NCI-H2081 treated with DMSO at 0.1 percent for 48 hours (cell line): ENCODE data around the gene SCN5A.
"Not testable (repeated sequence)": the region's sequence is repeated elsewhere in the genome, so short reads cannot be mapped to it uniquely, and the experiment has no call there.

Experiments
- DNase-seq: peaks from one replicate; lab custom pipeline; 2025; lab: John Stamatoyannopoulos, UW

The SCN5A gene

DNA sequence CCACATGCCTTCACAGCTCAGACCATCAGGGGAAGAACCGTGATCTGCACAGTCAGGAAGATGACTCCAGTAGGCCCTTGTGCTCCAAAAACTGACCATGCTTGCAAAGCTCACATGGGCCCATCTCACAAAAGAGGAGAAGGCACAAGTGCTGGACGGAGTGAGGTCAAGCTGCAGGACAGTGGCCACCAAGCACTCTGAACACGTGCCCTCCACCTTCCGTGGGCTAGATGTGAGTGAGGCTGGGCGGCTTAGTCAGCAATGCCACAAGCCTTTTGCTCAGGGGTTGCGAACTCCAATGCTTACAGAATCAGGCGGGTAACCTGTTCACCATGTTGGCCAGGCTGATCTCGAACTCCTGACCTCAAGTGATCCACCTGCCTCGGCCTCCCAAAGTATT is 70.9 kb downstream of the SCN5A start:
- no peak for DNase-seq

DNA sequence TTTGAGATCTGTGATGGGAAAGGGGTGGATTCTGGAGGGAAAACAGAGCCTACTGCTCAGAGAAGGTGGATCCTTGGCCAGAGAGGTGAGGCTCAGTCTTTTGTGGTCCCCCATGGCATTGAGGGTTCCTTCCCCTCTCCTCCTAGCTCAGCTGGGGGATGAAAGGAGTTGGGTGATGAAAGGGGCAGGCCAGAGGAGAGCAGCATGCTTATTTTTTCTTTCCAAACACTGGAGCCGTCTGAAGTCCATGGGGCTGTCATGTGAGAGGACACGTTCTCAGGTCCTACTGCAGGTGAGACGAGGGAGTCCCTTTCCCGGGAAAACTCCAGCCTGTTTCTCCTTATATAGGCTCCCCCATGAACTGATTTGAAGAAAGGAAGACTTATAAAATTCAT is 71.4 kb downstream of the SCN5A start:
- no peak for DNase-seq

DNA sequence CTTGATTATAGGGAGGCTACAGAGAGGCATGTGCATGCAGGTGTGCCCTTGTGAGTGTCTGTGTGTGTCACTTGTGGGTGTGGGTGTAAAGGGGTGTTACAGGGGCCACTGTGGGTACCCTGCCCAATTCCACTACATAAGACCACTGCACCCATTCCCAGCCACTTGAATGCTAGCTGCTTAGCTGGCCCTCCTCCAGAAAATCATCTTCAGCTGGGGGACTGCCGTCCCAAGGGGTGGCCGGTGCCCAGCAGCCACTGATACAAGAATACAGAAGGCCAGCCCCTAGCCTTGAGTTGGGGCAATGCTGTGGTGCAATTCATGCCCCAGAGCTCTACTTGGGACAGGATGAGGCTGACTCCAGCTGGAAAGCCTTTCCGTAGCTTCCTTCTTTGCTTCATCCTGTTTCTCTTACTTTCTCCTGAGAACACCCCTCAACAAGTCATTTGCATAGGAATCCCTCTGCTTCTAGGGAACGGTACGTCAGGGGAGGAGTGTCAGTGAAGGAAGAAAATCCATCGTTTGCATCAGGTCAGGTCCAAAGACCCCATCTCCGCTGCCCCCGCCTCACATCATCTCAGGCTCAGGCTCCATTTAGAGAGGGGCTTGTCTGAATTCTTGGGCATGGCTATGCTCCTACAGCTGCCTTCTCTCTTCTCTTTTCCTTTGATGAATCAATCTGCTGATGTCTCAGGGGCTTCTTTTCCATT is 72.0 kb downstream of the SCN5A start:
- DNase-seq = no peak

DNA sequence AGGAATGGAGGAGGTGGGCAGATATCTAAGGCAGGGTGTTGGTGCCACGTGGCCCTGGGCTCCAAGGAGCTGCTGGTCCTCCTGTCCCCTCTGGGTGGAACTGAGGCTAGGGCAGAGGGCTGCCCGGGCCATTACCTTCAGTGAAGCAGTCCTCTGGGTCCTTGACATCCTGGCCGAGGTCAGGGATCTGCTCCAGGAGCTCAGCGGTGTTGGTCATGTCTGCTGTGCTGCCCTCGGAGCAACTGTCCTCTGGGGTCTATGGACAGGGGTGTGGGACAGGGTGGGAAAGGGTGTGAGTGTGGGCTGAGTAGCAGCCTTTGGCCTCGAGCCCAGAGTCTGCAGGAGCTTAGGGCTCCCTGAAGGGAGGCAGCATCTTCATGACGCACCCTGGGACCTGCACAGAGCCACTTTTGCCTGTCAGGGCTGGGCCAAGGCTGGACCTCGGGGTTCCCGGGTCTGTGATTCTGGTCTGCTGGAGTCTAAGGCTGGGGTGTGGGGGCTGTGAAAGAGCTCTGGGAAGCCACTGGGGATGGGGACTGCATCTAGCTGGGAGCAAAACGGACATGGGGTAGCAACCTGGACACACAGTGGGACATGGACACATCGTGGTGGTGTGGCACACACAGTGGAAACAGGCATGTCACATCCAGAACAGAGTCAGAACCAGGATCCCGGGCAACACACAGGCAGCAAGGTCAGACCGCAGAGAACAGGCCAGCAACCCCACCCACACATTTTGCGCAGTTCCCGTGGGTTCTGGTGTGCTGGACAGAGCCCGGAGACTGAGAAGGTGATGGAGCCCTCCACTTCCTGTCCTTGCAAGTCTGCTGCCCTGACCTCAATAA is 72.7 kb downstream of the SCN5A start:
- DNase-seq = no peak

DNA sequence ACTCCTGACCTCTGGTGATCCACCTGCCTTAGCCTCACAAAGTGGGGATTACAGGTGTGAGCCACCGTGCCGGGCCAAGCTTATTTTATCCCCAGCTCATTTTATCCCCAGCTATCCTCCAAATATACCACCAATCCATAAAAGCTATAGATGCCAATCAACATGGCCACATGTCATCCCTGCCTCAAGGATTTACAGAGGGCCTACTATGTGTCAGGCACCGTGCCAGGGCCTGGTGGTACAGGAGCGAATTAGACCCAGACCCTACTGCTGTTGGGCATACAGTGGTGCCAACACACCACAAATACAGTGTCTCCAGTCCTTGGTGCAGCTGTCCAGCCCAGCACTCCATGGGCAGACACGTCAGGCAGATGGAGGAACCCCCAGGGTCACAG is 73.4 kb downstream of the SCN5A start:
- DNase-seq = no peak

DNA sequence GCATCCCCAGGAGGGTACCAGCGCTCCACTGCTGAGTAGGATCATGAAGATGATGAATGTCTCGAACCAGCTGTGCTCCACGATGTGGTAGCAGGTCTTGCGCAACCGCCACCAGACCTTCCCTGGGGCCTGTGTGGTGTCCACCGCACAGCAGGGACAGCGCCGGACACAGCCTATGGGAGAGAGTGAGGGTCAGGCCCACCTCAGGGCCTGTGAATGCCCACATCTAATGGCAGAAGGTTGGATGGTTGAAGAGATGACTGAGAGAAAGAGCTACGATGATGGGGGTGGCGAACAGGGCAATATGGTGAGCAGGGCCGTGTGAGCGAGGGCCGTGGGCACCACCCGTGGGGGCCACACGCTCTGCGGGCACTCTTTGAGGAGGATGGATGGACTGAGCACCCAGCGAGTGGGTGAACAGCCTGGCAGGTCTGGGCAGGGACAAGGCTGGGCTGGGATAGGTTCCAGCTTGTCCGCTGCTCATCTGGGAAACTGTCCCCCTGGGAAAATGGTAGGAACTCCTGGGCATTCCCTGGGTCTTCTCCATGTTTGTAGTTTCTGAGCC is 74.1 kb downstream of the SCN5A start:
- DNase-seq = no peak

DNA sequence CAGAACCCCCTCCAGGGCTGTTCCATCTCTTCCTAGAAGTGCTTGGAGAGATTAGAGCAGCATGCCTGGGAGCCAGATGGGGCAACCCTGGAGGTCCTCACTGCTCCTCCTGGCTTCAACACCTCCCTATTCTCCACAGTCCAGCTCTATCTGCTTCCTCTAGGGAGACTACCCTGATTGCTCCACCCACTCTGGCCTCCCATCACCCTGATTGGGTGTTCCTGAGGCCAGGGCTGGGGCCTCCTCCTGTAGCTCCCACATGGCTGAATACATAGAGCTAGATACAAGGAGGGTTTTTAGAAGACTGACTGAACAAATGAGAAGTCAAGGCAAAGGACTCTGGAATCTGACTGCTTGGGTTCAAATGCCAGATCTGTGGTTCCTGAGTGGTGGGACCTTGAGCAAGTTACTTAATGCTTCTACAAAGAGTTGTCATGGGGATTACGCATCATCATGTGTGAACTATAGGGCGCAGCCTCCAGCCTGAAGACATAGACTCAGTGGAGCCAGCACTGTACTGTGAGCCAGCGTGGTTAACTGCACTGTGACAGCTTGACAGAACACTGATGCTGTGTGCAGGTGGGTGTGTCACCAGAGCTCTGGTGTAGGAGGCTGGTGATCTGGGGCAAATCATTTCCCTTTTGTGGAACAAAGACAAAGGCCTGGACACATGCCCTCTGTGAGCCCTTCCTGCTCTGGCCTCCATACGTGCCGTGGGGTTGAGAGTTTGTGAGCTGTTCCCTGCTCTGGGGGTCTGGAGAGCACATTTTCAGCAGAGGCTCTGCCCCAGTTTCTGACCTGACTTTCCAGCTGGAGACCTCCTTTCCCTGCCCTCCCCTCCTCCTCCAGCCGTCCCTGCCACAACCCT is 74.8 kb downstream of the SCN5A start:
- DNase-seq = no peak

DNA sequence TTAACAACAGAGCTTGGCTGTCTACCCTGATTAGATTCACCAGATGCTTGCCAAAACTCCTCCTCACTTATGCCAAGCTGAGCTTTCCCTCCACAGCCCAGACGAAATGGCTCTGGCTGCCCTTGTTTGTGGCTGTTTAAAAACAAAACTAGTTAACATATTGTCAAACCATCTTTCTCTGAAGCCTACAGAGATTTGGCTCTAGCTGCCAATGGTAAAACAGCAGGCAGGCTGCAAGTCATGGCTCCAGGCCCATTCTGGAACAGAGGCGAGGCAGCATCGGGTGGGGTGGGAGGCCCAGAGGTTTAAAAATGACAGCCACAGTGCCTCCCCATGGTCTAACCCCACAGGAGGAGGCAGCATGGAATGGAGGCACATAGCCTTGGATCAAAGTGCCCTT is 75.9 kb downstream of the SCN5A start:
- DNase-seq = no peak

DNA sequence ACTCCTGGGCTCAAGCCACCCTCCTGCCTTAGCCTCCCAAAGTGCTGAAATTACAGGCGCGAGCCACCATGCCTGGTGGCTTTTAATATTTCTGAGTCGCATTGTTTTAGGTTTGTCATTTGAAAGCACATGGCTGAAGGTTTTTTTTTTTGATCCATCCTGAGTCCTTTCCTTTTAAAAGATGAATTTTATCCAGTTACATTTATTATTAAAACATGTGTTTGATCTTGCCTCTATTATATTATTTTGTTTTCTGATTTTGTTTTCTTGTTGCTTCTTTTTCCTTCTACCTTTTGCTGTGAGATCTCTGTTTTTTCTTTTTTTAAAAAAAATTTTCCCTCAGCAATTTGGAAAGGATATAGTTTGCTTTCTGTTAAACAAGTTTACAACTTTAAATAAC is 76.4 kb downstream of the SCN5A start:
- no peak for DNase-seq

DNA sequence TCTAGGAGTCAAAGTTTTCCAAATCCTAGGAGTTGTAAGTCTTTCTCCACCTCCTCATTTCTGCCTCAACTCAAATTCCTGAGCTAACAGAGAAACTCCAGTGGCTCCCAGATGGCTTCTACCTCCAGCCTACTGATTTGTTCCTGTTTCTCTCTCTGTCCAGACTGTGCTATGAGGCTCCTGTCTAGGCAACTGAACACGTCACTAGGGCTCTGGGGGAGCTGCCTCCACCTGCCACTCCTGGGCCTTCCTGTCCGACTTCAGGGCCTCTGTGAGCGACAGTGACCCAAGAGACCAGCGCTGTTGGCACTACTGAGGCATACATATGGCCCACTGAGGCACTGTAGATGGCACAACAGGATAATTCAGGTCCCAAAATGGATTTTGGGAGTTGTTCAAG is 82.0 kb downstream of the SCN5A start:
- no peak for DNase-seq

DNA sequence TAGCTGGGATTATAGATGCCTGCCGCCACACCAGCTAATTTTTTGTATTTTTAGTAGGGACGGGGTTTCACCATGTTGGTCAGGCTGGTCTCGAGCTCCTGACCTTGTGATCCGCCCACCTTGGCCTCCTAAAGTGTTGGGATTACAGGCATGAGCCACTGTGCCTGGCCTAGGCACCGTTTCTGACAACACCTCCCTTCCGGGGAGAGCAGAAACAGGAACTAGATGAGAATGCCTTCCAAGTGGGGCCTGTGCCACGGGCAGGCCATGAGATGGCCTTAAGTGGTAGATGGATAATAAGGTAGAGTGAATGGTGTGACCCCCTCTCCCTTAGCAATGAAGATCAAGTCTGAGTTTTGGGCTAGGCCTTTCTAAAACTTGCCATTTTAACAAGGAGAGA is 82.7 kb downstream of the SCN5A start:
- DNase-seq = not testable (repeated sequence)

DNA sequence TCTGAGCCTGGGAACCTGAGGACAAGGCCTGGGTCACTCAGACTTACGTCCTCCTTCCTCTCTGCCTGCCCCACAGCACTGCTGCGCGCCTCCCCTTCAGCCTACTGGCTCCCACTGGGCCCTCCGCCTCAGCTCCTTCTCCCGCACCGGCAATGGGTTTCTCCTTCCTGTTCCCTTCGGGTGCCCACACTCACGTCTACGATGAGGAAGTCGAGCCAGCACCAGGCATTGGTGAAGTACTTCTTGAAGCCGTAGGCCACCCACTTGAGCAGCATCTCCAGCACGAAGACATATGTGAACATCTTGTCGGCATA is 83.3 kb downstream of the SCN5A start:
- DNase-seq = no peak

DNA sequence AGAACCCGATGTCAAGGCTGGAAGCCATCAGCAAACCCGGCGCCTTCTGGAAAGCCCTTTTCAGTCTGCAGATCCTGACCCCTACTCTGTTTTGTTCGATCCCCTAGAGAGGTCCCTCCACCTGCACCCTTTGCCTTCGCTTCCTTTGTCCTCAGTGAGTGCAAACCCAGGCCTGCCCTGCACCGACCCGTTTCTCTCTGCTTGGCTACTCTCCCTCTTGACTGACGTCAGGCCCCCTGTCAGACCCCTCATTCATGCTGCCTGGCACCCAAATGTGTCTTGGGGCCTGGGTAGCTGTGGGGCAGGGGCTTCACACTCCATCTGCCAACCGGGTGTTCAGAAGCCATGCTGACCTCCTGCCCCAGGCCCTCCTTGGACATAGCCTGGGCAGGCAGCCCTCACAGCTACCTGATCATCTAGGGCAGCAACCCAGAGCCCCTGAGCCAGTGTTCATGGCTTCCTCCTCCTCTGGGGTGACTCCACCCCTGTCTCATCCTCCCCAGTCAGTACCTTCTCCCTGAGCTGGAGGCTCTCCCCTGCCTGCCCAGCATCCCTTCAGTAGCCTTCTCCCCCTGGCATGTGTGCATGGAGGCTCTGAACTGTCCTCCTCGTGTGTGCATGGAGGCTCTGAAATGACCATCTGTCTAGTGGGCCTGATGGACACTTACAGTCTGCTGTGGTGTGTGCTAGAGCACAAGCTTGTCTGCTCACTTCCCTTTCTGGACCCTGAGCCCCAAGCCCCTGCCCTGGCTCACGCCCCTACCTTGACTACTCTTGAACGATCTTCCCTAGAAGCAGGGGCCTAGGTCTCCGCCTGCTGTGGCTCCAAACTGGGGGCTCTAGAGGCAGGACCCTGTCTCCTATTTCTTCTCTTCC is 83.9 kb downstream of the SCN5A start:
- no peak for DNase-seq

DNA sequence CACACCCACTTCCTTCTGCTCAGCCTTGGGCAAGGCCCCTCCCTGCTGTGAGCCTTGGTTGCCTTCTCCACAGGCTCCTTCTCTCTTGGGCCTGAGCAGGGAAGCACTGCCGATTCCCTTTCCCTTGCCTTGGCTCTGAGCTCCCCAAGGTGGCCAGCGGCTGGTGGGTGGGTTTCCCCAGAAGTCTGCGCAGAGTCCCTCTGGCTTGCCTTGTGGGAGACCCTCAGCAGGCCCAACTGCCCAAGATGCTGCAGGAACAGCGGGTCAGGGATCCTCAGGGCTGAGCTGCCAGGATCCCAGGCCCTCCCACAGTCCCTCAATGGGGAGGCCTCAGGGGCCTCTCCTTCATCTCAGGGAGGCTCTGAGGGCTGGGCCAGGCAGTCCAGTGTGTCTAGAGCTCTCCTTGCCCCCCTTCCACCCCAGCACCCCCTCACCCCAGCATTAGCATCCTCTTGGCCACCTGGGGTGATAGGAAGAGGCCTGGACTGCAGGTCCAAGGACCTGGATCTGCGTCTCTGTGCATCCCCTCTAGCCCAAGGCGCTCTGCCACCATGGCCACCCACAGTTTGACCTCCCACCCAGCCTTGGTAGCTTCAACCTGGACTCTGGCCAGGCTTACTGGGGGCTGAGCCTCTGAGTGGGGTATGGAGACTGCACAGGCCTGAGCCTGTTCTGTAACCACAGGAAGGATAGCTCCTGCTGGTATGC is 84.7 kb downstream of the SCN5A start:
- no peak for DNase-seq

DNA sequence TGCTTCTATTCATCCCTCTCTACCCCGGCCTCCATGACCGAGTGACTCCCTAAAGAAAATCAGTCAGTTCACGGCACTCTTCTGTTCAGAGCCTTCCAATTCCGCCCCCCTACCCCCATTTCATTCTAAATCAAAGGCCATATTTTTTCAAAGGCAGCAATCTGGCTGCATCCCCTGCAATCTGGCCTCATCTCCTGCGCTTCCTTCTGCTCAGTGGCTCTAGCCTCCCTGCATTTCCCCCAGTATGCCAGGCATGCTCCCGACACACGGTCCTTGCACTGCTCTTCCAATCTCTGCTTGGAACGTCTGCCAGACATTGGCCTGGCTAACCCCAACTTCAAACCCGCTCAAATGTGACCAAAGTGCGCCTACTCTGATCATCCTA is 85.6 kb downstream of the SCN5A start:
- DNase-seq = no peak

DNA sequence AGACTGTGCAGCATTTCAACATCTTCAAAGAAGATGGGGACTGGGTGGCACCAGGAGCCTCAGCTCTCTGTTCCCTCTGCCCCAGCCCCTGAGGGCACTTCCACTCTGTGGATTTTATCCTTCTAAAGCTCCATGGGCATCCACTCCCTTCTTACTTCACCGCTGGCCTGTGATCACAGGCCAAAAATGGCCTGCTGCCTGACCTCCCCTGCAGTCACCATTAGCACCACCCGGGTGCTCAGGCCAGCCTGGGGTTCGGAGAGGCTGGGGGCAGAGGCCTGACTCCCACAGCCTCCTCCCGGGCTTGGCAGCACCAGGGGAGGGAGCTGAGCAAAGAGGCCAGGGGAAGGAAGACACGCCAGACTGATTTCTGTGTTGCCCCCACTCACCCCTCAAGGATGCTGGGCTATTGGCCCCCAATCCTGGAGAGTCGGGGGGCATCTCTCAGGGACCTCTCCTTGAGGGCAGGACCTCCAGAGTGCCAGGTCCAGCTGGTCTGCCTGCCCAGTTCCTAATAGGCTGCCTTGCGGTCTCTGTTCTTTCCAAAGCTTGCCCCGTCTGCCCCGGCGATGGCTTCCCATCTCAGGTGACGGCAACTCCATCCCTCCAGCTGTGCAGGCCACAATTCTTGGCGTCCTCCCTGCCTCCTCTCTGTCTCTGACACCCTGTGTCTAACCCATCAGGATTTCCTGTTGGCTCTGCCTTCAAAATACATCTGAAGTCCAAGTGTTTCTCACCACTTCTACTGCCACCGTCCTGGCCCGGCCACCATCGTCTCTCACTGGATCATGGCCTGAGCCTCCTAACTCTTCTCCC is 86.2 kb downstream of the SCN5A start:
- DNase-seq = no peak

DNA sequence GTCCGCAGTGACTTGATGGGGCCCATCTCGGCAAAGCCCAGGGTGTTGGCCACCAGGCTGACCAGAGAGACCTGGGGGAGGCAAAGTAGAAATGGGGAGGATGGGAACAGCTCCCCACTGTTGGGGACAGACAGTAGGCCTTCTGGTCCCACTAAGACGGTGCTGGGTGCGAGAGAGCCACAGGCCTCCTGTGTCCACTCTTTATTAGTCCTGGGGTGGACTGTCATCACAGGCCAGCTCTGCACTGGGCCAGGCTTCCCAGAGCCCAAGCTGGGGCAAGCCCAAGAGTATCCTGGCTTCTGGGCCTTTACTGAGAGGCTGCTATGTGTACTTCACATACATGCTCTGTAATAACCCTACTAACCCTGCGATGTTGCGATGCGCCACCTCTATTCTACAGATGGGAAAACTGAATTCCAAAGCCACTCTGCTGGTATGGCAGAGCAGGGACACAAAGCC is 87.0 kb downstream of the SCN5A start:
- DNase-seq = no peak

DNA sequence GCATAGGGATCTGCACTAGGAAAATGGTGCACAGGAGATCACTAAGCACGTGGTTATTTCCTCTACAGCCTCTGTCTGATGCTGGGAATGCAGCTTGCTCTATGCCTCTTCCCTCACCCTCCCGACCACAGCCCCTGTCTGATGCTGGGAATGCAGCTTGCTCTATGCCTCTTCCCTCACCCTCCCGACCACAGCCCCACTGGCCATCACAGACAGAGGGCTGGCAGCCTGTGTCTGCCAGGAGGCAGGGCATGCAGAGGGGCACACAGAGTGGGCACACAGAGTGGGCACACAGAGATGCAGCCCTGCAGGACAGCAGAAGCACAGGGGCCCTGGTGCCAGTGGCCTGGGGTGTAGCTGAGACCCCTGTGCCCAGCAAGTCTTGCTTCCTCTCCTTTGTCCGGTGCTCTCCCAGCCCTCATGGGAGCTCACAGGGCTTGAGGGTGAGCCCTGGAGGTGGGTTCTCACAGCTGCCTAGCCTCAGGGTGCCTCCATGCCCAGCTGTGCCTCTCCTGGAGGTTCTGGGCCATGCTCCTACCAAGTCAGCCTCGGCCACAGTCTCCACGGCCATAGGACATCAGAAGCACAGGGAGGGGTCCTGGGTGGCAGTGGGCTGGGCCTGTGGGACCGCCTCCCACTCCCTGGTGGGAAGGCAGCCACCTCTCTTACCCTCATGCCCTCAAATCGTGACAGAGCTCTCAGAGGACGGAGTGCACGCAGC is 87.6 kb downstream of the SCN5A start:
- DNase-seq = no peak

DNA sequence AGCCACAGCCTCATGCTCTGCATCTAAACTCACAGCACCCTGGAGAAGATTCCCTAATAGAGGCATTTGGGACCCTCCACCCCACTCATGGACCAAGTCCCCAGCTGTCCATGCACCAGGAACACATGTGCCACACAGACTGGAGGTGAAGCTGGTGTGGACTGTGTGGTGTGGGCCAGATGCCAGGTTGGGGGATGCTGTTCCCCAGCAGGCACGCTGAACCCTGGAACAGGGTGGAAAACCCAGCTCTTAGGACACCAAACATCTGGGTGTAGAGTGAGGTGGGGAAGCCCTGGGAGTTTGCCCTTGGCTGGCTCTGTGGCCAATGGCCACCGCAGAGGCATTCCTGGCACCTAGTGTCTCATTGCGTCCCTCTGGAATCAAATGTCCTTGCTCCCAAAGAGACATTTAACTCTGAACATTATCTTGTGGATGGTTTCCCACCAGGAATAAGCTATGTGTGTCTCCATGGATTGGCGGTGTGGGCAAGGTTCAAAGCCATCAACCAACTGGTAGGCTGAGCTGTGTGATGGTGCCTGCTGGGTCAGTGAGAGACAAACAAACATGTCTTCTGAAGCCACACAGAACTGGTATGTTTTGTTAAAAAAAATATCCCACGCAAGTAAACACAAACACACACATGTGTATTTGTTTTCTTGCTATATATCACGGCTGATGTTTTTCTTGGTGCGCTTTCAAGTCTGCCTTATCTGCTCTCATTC is 88.3 kb downstream of the SCN5A start:
- DNase-seq = no peak
